ENCODE data around the gene SBNO2.

Gene SBNO2

GRCh38 chr19:1220976-1221903 is 47.2 kb upstream of the SBNO2 start:
- peak; percentile 80 for TF ChIP-seq FOXP2 (optimal IDR thresholded peaks at IDR 0.05; ENCODE audit: borderline replicate concordance, extremely low read depth, extremely low read length, insufficient read depth)
- no peak for TF ChIP-seq POLR2AphosphoS5 (IDR thresholded peaks at IDR 0.05; ENCODE audit: low read depth, low read length)

GRCh38 chr19:1220477-1220930 is 46.4 kb upstream of the SBNO2 start:
- TF ChIP-seq POLR2AphosphoS5 (IDR thresholded peaks at IDR 0.05; ENCODE audit: low read depth, low read length) (no peak), REST (IDR thresholded peaks at IDR 0.05; ENCODE audit: insufficient read depth in 1 of 2, low read depth in 2 of 2, low read length in 2 of 2) (no peak), TAF1 (IDR thresholded peaks at IDR 0.05; ENCODE audit: borderline replicate concordance, insufficient read depth, low read length) (no peak), FOXP2 (optimal IDR thresholded peaks at IDR 0.05; ENCODE audit: borderline replicate concordance, extremely low read depth, extremely low read length, insufficient read depth) (no peak), SIN3A (IDR thresholded peaks at IDR 0.05; ENCODE audit: borderline replicate concordance, insufficient read depth, low read length) (no peak)

GRCh38 chr19:1219786-1220476 is 45.9 kb upstream of the SBNO2 start:
- no peak for TF ChIP-seq SIN3A (IDR thresholded peaks at IDR 0.05; ENCODE audit: borderline replicate concordance, insufficient read depth, low read length)
- TF ChIP-seq TAF1 (IDR thresholded peaks at IDR 0.05; ENCODE audit: borderline replicate concordance, insufficient read depth, low read length) = no peak
- TF ChIP-seq REST (IDR thresholded peaks at IDR 0.05; ENCODE audit: insufficient read depth in 1 of 2, low read depth in 2 of 2, low read length in 2 of 2) = no peak
- no peak for TF ChIP-seq POLR2AphosphoS5 (IDR thresholded peaks at IDR 0.05; ENCODE audit: low read depth, low read length)
- no peak for TF ChIP-seq FOXP2 (optimal IDR thresholded peaks at IDR 0.05; ENCODE audit: borderline replicate concordance, extremely low read depth, extremely low read length, insufficient read depth)

- TF ChIP-seq FOXP2 (optimal IDR thresholded peaks at IDR 0.05; ENCODE audit: borderline replicate concordance, extremely low read depth, extremely low read length, insufficient read depth) (no peak), SIN3A (IDR thresholded peaks at IDR 0.05; ENCODE audit: borderline replicate concordance, insufficient read depth, low read length) (no peak), POLR2AphosphoS5 (IDR thresholded peaks at IDR 0.05; ENCODE audit: low read depth, low read length) (no peak), REST (IDR thresholded peaks at IDR 0.05; ENCODE audit: insufficient read depth in 1 of 2, low read depth in 2 of 2, low read length in 2 of 2) (no peak), TAF1 (IDR thresholded peaks at IDR 0.05; ENCODE audit: borderline replicate concordance, insufficient read depth, low read length) (no peak)
These were observed 44.9 kb upstream of the SBNO2 start for GRCh38 chr19:1218751-1219567.

GRCh38 chr19:1217366-1217765 is 43.3 kb upstream of the SBNO2 start:
- TF ChIP-seq TAF1 (IDR thresholded peaks at IDR 0.05; ENCODE audit: borderline replicate concordance, insufficient read depth, low read length) = no peak
- TF ChIP-seq SIN3A (IDR thresholded peaks at IDR 0.05; ENCODE audit: borderline replicate concordance, insufficient read depth, low read length) = no peak
- TF ChIP-seq POLR2AphosphoS5 (IDR thresholded peaks at IDR 0.05; ENCODE audit: low read depth, low read length) = no peak
- no peak for TF ChIP-seq REST (IDR thresholded peaks at IDR 0.05; ENCODE audit: insufficient read depth in 1 of 2, low read depth in 2 of 2, low read length in 2 of 2)
- TF ChIP-seq FOXP2 (optimal IDR thresholded peaks at IDR 0.05; ENCODE audit: borderline replicate concordance, extremely low read depth, extremely low read length, insufficient read depth) = no peak
